Muscle of back (tissue), 11 donors: ENCODE results near the gene EGFL8. TPM values are rescaled to one million over a fixed set of nuclear protein-coding genes. Genes with fewer than 3 reads are reported as not detected.
"Not testable (repeated sequence)": the region's sequence is repeated elsewhere in the genome, so short reads cannot be mapped to it uniquely, and the experiment has no call there.

Experiments
- DNase-seq, 3 donors: peaks; one replicate each; pipeline versions ENCODE4 v3.0.0 to v3.0.0-alpha.2; 2013
- polyA plus RNA-seq, 10 donors: library from polyadenylated mRNA; unstranded; fragments of 120-200 nt; gene quantifications; one replicate each; pipeline ENCODE4 v1.2.1, GENCODE V29; 2013; ENCODE audit not compliant: insufficient read length in 10 of 10

Gene EGFL8
- polyA plus RNA-seq, 10 donors: 19.1 to 45.8 (median 25.4) TPM

- DNase-seq: no peak
Measured at GRCh38 chr6:32182555-32182981, 18.2 kb downstream of the EGFL8 start.

- no peak for DNase-seq
Measured at GRCh38 chr6:32183030-32183429, 18.6 kb downstream of the EGFL8 start.

DNA sequence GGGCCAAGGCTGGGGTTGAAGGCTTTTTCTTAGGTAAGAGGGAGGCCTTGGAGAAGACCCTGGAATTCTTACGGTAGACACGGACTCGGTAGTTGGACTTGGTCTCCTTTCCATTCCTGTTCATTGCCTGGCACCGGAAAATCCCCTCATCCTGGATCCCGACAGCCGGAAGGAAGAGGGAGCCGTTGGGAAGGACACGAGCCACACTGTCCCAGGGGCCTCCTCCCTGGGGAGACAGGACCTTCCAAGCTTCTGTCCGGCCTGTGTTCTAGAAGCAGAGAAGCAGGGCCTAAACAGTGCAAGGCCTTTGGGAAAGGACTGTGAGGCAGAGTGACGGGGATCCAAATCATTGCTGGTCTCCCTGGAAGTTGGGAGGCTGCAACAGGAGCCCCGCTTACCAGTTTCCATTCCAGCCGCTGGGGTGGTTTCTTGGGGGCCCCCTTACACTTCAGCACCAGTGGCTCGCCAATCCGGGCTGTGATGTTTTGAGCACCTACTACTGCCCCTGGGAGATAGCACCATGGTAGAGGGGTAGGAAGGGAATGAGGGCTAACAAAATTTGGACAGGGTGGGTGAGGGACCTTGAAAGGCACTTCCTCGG lies 19.2 kb downstream of the EGFL8 start:
- no peak for DNase-seq

DNA sequence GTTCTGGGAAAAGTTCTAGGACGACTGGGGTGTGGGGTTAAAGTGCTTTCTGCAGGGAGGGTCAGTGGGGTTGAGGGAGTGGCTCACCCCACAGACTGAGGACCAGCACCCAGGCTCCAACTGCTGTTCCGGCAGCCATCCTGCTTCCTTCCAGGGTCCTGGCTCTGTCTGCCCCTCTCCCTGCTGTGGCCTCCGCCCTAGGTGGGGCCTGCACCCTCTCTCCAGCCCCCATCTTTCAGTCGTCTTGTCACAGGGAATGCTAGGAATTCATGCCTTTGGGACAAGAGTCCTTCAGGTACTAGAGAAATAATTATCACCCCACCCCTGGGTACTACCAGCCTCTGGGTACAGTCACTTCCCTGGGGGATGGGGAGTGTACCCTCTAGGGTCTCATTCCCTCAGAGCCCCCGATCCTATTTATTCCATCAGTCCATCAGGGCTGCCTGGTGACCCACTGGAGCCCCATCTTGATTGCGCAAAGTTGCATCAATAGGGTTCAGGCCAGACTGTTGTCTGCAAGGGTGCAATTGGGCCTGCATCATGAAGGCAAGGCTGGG lies 19.8 kb downstream of the EGFL8 start, which contains the start of gene AGER:
AGER (minus strand) TSS at position 170 of the 557 bp plus-strand sequence; CDS start at position 139, 31 bp downstream.
- DNase-seq: no peak

GRCh38 chr6:32185681-32186131 lies 21.3 kb downstream of the EGFL8 start:
- DNase-seq: peak; percentile 53 to 74 (median 71)

- not testable (repeated sequence) for DNase-seq
Measured at GRCh38 chr6:32186151-32186840, 21.9 kb downstream of the EGFL8 start.

GRCh38 chr6:32187009-32187709 lies 22.8 kb downstream of the EGFL8 start:
- DNase-seq: no peak

GRCh38 chr6:32187725-32188380 lies 23.5 kb downstream of the EGFL8 start:
- DNase-seq: not testable (repeated sequence)

GRCh38 chr6:32188381-32189068 lies 24.1 kb downstream of the EGFL8 start:
- peak in 2 of 3 donors; percentile 33 to 68 for DNase-seq

GRCh38 chr6:32189069-32189741 lies 24.8 kb downstream of the EGFL8 start:
- peak in 1 of 3 donors; percentile 56 for DNase-seq

GRCh38 chr6:32189742-32190053 lies 25.3 kb downstream of the EGFL8 start:
- DNase-seq: peak in 1 of 3 donors; percentile 47

GRCh38 chr6:32190054-32190851 lies 25.9 kb downstream of the EGFL8 start, which contains the start of gene PBX2:
Gene PBX2 (minus strand): TSS chr6:32190202. CDS start chr6:32189915, 287 bp downstream.
- DNase-seq: peak; percentile 93 to 97 (median 95)

DNA sequence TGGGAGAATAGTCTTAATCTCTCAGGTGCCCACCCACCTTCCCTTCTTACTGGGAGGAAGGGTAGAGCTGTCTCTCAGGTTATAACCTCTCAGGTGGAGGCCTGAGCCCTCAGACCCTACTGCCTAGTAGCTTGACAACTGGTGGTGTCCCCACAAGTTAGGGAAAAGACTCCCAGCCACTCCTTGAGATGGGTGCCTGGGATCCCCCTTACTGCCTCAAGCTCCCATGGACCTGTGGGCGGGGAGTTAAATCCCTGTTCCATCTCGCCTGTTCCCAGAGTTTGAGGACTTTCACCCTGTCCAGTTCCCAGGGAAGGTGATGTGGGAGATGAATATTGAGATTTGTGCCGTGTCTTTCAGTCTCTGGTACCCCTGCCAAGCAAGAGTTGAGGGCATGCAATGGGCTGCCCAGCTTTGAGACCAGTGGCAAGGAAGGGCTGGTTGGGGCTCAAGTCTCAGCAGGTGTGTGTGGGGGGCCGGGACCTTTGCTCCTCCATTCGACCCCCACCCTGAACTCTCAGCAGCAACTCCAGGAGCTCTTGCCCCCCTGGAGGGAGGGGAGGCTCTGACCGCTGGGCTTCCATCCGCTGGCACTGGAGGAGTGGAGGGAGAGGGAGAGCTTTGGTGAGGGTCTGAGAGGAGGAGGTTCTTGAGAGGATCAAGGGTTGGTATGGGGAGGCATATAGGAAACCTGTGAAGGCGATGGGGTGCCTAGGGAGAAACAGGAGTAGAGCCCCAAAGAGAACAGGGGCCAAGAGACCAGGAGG lies 26.7 kb downstream of the EGFL8 start:
- DNase-seq: no peak

- no peak for DNase-seq
Measured at GRCh38 chr6:32191696-32192607, 27.6 kb downstream of the EGFL8 start.

- peak in 1 of 3 donors; percentile 64 for DNase-seq
Measured at GRCh38 chr6:32192608-32193039, 28.2 kb downstream of the EGFL8 start, which contains the start of gene GPSM3. Gene GPSM3 (minus strand): TSS chr6:32192643. CDS start chr6:32192513, 130 bp downstream.

- not testable (repeated sequence) for DNase-seq
Measured at GRCh38 chr6:32193096-32193495, 28.7 kb downstream of the EGFL8 start.

GRCh38 chr6:32194388-32194787 lies 30.0 kb downstream of the EGFL8 start:
- peak in 1 of 3 donors; percentile 8 for DNase-seq
